ENCODE results near the gene MED12L.
"Not testable (repeated sequence)": the region's sequence is repeated elsewhere in the genome, so short reads cannot be mapped to it uniquely, and the experiment has no call there.

MED12L gene

DNA sequence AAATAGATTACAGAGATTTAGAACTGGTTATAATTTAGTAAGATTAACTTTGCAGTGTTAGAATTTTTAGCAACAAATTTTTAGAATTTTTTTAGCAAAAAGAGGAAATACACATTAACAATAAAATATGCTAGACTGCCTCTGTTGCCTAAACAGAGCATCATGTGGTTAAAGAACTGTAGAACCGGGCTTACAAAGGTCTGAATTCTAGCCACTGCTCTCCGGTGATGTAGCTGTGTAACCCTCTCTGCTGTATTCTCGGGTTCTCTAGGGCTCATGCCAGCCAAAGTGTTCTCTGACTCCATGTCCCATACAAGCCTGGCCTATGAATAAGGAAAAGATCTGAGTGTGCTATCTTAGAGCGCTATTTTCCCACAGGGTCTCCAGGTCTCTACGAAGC lies 302.0 kb downstream of the MED12L start:
- peak overlapping the region; percentile 15; the same call in 1 of the 2 replicates for H3K27ac ChIP-seq (replicated peaks)
- peak in 1 of 2 experiments; percentile 17 for DNase-seq (ENCODE audit: low read depth in 1 of 2, low spot score in 1 of 2)
- H3K4me3 ChIP-seq (replicated peaks; ENCODE audit: insufficient read depth, low read length): no peak overlapping the region
- no peaks in the 10 kb centered on the region for H3K27me3 ChIP-seq (ENCODE audit: insufficient read depth, poor library complexity, severe bottlenecking)
- TF ChIP-seq POLR2AphosphoS5 (IDR thresholded peaks at IDR 0.05; ENCODE audit: low read depth) (no peak), SPI1 (IDR thresholded peaks at IDR 0.05; ENCODE audit: borderline replicate concordance, low read depth) (no peak), GABPA (IDR thresholded peaks at IDR 0.05; ENCODE audit: low read depth) (no peak)
- TF ChIP-seq, protein P1, sequence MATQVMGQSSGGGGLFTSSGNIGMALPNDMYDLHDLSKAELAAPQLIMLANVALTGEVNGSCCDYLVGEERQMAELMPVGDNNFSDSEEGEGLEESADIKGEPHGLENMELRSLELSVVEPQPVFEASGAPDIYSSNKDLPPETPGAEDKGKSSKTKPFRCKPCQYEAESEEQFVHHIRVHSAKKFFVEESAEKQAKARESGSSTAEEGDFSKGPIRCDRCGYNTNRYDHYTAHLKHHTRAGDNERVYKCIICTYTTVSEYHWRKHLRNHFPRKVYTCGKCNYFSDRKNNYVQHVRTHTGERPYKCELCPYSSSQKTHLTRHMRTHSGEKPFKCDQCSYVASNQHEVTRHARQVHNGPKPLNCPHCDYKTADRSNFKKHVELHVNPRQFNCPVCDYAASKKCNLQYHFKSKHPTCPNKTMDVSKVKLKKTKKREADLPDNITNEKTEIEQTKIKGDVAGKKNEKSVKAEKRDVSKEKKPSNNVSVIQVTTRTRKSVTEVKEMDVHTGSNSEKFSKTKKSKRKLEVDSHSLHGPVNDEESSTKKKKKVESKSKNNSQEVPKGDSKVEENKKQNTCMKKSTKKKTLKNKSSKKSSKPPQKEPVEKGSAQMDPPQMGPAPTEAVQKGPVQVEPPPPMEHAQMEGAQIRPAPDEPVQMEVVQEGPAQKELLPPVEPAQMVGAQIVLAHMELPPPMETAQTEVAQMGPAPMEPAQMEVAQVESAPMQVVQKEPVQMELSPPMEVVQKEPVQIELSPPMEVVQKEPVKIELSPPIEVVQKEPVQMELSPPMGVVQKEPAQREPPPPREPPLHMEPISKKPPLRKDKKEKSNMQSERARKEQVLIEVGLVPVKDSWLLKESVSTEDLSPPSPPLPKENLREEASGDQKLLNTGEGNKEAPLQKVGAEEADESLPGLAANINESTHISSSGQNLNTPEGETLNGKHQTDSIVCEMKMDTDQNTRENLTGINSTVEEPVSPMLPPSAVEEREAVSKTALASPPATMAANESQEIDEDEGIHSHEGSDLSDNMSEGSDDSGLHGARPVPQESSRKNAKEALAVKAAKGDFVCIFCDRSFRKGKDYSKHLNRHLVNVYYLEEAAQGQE (IDR thresholded peaks at IDR 0.05; ENCODE audit: insufficient replicate concordance, low read depth): no peak
- TF ChIP-seq, protein P2, sequence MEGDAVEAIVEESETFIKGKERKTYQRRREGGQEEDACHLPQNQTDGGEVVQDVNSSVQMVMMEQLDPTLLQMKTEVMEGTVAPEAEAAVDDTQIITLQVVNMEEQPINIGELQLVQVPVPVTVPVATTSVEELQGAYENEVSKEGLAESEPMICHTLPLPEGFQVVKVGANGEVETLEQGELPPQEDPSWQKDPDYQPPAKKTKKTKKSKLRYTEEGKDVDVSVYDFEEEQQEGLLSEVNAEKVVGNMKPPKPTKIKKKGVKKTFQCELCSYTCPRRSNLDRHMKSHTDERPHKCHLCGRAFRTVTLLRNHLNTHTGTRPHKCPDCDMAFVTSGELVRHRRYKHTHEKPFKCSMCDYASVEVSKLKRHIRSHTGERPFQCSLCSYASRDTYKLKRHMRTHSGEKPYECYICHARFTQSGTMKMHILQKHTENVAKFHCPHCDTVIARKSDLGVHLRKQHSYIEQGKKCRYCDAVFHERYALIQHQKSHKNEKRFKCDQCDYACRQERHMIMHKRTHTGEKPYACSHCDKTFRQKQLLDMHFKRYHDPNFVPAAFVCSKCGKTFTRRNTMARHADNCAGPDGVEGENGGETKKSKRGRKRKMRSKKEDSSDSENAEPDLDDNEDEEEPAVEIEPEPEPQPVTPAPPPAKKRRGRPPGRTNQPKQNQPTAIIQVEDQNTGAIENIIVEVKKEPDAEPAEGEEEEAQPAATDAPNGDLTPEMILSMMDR (IDR thresholded peaks at IDR 0.05; ENCODE audit: insufficient read depth, low read length): no peak

DNA sequence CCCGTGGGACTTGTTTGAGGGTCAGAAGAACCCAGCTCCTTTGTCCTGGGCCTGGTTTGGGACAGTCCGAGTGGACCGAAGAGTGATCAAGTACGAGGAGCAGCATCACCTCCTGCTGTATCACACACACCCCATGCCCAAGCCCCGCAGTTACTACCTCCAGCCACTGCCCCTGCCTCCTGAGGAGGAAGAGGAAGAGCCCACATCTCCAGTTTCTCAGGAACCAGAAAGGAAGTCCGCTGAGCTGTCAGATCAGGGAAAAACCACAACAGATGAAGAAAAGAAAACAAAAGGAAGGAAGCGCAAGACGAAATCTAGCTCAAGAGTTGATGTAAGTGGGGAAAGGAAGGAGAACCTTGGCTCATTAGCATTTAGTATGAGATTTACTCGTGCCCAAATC lies 302.4 kb downstream of the MED12L start:
- Histone ChIP-seq H3K27ac (replicated peaks) (peak overlapping the region; percentile 15; the same call in 1 of the 2 replicates), H3K27me3 (ENCODE audit: insufficient read depth, poor library complexity, severe bottlenecking) (no peaks in the 10 kb centered on the region), H3K4me3 (replicated peaks; ENCODE audit: insufficient read depth, low read length) (no peak overlapping the region)
- no peak for TF ChIP-seq POLR2AphosphoS5 (IDR thresholded peaks at IDR 0.05; ENCODE audit: low read depth)
- TF ChIP-seq GABPA (IDR thresholded peaks at IDR 0.05; ENCODE audit: low read depth): no peak
- TF ChIP-seq SPI1 (IDR thresholded peaks at IDR 0.05; ENCODE audit: borderline replicate concordance, low read depth): peak; percentile 54; the same call in 1 of the 2 replicates
- peak in 1 of 2 experiments; percentile 21 for DNase-seq (ENCODE audit: low read depth in 1 of 2, low spot score in 1 of 2)

DNA sequence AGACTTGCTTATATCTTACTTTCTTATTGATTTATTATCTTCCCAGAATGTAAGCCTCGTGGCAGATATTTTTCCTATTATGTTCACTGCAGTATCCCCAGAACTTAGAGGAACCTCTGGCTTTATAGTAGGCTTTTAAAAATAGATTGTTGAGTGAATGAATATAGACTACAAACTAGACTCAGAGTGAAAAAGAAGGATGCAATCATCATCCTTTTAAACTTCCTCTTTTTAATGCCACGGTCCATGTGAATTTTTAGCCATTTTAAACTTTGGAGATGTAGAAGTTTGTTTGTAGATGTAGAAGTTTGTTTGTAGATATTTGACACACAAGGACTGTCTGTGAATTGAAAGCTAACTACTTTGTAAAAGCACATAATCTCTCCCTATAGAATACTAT lies 306.3 kb downstream of the MED12L start:
- no peak for DNase-seq (ENCODE audit: low read depth in 1 of 2, low spot score in 1 of 2)
- no peaks in the 10 kb centered on the region for H3K27me3 ChIP-seq (ENCODE audit: insufficient read depth, poor library complexity, severe bottlenecking)
- H3K27ac ChIP-seq (replicated peaks): no peak overlapping the region
- no peak overlapping the region for H3K4me3 ChIP-seq (replicated peaks; ENCODE audit: insufficient read depth, low read length)
- TF ChIP-seq, protein P1 (IDR thresholded peaks at IDR 0.05; ENCODE audit: insufficient replicate concordance, low read depth): no peak
- TF ChIP-seq, protein P2 (IDR thresholded peaks at IDR 0.05; ENCODE audit: insufficient read depth, low read length): no peak
- TF ChIP-seq POLR2AphosphoS5 (IDR thresholded peaks at IDR 0.05; ENCODE audit: low read depth) (no peak), SPI1 (IDR thresholded peaks at IDR 0.05; ENCODE audit: borderline replicate concordance, low read depth) (no peak), GABPA (IDR thresholded peaks at IDR 0.05; ENCODE audit: low read depth) (no peak)

DNA sequence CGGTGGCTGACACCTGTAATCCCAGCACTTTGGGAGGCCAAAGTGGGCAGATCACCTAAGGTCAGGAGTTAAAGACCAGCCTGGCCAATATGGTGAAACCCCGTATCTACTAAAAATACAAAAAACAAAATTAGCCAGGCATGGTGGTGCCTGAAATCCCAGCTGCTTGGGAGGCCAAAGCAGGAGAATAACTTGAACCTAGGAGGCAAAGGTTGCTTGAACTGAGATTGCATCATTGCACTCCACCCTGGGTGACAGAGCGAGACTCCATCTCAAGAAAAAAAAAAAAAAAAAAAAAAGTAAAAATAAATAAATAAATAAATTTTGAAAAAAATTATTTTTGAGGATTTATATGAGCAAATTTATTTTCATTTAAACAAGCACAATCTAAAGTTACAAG lies 306.7 kb downstream of the MED12L start:
- H3K4me3 ChIP-seq (replicated peaks; ENCODE audit: insufficient read depth, low read length); H3K27ac ChIP-seq (replicated peaks); DNase-seq (ENCODE audit: low read depth in 1 of 2, low spot score in 1 of 2); H3K27me3 ChIP-seq (ENCODE audit: insufficient read depth, poor library complexity, severe bottlenecking): not testable (repeated sequence)

DNA sequence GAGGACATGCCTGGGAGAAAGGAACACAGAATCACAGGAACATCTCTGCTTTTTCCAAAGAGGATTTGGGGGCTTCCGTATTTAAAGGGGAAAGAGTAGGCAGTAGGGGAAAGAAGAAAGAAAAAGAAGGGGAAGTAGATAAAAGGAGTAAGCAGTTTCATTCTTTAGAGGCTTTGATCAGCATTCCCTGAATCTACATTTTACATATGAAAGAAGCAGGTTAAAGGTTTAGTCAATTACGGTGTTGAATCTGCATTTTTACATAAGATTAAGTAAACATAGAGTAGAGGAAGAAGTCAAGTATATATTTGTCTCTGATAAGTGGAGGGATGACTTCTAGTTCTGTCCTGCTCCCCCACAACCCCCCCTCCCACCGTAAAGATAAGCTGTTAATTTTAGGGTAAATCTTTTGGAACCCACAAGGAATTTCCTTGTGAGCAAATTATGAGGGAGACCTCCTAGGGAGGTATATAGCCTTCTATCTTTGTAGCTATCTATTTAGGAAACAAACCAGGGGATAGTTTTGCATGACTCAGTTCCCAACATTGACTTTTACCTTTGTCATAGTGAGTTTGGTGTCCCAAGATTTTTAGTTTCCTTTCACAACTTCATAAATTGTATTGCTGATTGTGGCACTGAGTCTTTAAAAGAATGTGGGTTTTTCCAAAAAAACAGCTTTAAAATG lies 307.8 kb downstream of the MED12L start:
- no peak for DNase-seq (ENCODE audit: low read depth in 1 of 2, low spot score in 1 of 2)
- H3K4me3 ChIP-seq (replicated peaks; ENCODE audit: insufficient read depth, low read length): no peak overlapping the region
- H3K27ac ChIP-seq (replicated peaks): no peak overlapping the region
- no peaks in the 10 kb centered on the region for H3K27me3 ChIP-seq (ENCODE audit: insufficient read depth, poor library complexity, severe bottlenecking)
- TF ChIP-seq GABPA (IDR thresholded peaks at IDR 0.05; ENCODE audit: low read depth) (no peak), POLR2AphosphoS5 (IDR thresholded peaks at IDR 0.05; ENCODE audit: low read depth) (no peak), SPI1 (IDR thresholded peaks at IDR 0.05; ENCODE audit: borderline replicate concordance, low read depth) (no peak)
- TF ChIP-seq, protein P1 (IDR thresholded peaks at IDR 0.05; ENCODE audit: insufficient replicate concordance, low read depth): no peak
- TF ChIP-seq, protein P2 (IDR thresholded peaks at IDR 0.05; ENCODE audit: insufficient read depth, low read length): no peak
